GM18498 (cell line): Measurements from ENCODE around the gene RANBP3.

Experiments used
- ATAC-seq: cut with Tn5 transposase; IDR thresholded peaks from one replicate; pipeline ENCODE4 v1.9.1; 2021; ENCODE audit warnings: mild to moderate bottlenecking, moderate library complexity; ENCODE audit not compliant: unreplicated experiment

Gene RANBP3

DNA sequence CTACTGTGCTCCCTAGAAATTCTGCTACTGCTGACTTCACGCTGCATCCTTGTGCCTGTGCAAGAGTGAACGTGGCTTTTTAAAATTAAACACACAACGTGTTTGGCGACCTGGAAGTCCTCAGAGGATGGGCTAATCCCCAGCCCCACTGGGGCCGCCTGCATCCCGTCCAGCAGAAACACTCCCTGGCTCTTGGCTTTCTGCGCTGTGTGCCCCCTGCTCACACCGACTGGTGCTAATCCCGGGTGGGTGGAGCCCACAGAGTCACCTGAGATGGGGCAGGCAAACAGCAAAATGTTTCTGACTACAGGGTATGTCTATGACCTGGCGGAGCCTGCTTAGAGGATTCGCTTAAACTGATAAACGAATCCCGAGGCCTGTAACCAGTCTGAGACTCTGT is 48.8 kb downstream of the RANBP3 start:
- ATAC-seq = no peak

DNA sequence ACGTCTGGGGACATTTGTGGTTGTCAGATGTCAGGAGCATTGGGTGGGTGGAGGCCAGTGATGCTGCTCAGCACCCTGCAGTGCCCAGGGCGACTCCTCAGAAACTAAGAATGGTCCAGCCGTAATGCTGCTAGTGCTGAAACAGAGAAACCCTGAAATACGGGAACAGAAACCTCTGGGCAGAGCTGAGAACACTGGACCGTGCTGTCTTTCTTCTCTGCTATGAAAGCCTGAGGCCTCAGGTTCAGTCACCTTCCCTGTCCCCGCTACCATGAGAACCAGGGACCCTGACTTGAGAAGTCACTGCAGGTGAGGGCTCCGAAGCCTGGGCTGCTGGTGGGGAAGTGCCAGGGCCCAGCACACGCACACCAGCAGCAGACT is 50.5 kb downstream of the RANBP3 start:
- ATAC-seq = no peak

DNA sequence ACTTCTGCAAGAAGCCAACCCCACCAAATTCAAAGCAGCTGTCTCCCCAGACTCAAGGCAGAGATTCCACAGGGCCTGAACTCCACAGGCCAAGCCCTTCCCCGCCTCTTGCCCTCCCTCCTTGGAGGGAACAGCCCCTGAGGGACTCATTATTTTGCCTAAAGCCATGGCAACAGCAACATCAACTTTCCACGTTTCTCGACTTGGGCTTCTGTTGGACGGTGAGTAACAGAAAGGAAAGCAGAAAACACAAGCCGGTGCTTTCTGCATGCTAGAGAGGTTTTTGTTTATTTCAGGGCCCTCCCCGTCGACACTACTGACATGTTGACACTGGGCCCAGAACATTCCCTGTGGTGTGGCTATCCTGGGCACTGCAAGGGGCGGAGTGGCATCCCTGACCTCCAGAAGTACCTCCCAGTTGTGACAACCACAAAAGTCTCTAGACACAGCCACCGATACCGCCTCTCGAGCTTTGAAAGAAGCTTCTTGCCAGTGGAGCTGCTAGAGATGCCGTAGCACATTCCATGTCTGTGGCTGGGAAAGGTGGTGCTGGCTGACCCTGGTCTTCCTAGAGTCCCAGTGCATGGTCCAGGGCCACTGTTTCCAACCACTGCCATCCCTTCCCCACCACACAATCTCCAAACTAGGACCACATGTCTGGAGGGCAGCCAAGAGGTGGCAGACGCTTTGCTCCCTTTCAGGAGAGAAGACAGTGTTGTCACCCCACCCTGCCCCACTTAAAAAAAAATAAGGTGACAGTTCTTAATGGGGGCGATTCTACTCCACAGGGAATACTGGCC is 51.1 kb downstream of the RANBP3 start:
- no peak for ATAC-seq

- no peak for ATAC-seq
Measured at GRCh38 chr19:5925830-5926427, 52.0 kb downstream of the RANBP3 start.

GRCh38 chr19:5923356-5923755 is 54.6 kb downstream of the RANBP3 start:
- ATAC-seq = no peak

DNA sequence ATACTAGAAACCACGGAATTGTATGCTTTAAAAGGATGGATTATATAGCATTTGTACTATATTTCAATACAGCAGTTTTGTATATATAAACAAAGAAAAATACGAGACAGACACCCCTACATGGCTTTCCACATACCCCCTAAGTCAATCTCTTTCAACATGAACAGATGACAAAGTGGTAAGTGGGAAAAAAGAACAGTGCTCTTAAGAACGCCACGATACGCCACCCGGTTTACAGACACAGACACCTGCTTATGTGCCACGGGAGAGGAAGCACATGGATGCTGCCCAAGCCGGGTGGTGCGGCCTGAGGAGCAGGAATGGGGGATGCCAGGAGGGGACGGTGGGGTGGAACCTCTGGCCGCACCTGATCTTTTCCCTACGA is 55.8 kb downstream of the RANBP3 start:
- no peak for ATAC-seq

GRCh38 chr19:5921516-5922160 is 56.3 kb downstream of the RANBP3 start:
- no peak for ATAC-seq

GRCh38 chr19:5918463-5919079 is 59.4 kb downstream of the RANBP3 start:
- ATAC-seq = no peak

DNA sequence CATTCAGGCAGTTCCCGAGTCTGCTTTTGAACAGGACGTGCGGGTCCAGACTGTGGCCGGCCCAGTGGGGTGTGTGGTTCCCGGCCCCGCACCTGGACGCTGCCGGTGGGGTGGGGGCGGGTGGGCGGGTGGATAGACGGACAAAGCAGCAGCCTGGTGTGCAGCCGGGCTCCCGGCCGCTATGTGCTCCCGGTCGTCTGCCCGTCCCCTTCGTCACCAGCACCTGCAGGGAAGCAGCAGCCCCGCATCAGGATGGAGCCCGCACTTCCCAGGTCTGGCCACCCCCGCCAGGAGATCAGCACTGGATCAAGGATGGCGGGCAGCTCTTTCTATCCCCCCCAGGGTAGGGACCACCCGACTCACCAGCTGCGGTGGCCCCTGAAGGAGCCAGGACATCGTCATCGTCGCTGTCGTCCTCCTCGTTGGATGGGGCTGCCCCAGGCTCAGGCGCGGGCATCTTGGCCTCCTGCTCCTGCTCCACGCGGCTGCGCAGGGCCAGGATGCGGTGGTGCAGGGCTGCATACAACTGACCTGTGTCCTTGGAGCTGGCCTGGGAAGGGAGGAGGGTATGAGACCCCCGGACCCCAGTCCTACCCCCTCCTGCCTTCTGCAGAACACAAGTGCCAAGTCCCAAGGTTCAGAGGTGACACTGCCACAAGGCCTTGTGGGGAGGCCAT is 60.4 kb downstream of the RANBP3 start:
- ATAC-seq = no peak

- ATAC-seq = no peak
Measured at GRCh38 chr19:5916181-5916708, 61.7 kb downstream of the RANBP3 start.

DNA sequence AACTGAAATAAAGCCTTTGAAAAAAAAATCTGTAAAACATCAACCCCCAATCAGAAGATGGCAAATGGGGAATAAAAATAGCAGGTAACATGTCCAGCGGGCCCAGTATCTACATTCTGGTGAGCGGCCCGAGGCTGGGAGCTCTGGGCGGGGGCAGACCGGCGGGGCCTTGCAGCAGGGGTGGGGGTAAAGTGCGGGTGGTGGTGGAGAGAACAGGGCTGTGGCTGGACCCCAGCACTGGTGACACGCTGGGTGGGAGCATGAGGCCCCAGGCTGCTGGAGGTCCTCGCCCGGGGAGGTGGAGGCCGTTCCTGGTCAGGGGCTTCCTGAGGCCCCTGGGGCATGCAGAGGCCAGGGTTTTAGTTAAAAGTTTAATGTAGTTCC is 62.2 kb downstream of the RANBP3 start:
- ATAC-seq = no peak

DNA sequence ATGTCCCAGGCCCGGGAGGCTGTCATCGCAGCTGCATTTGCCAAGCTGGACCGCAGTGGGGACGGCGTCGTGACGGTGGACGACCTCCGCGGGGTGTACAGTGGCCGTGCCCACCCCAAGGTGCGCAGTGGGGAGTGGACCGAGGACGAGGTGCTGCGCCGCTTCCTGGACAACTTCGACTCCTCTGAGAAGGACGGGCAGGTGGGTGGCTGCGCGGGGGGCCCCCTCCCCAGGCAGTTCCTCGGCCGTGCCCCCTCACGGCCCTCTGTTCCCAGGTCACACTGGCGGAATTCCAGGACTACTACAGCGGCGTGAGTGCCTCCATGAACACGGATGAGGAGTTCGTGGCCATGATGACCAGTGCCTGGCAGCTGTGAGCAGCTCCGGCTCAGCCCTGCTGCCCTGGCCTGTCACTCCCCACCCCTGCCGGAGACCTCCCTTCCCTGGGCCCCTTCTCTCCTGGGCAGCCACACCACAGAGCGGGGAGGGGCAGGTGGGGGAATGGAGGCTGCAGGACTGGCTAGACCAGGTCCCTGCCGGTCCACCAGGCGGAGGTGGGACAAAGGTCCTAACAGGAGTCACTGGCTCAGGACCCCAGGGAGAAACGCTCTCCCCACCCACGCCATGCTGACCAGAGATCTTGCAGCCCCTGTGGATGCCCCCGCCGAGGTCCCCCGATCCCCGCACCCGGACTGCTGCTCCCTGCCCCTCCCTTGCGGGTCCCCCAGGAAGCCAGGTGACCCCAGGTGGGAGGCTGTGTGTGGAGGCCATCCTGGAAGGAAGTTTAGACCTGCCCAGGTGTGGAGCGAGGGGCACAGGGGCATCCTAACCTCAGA is 62.8 kb downstream of the RANBP3 start:
- no peak for ATAC-seq

DNA sequence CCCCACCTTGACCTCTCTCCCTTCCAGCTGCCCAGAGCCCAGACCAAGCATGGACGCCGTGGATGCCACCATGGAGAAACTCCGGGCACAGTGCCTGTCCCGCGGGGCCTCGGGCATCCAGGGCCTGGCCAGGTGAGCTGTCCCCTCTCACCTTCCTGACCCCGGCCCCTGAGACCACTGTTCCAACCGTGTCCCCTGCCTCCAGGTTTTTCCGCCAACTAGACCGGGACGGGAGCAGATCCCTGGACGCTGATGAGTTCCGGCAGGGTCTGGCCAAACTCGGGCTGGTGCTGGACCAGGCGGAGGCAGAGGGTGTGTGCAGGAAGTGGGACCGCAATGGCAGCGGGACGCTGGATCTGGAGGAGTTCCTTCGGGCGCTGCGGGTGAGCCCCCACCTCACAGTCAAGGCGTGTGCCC is 63.6 kb downstream of the RANBP3 start:
- no peak for ATAC-seq

- ATAC-seq = no peak
Measured at GRCh38 chr19:5913739-5914357, 64.1 kb downstream of the RANBP3 start, which contains the start of gene CAPS. Gene CAPS, plus strand, starts transcription at chr19:5914254. Its CDS starts 153 bp downstream, at chr19:5914407.

- no peak for ATAC-seq
Measured at GRCh38 chr19:5911366-5911765, 66.6 kb downstream of the RANBP3 start.

GRCh38 chr19:5910638-5910907 is 67.4 kb downstream of the RANBP3 start:
- no peak for ATAC-seq

DNA sequence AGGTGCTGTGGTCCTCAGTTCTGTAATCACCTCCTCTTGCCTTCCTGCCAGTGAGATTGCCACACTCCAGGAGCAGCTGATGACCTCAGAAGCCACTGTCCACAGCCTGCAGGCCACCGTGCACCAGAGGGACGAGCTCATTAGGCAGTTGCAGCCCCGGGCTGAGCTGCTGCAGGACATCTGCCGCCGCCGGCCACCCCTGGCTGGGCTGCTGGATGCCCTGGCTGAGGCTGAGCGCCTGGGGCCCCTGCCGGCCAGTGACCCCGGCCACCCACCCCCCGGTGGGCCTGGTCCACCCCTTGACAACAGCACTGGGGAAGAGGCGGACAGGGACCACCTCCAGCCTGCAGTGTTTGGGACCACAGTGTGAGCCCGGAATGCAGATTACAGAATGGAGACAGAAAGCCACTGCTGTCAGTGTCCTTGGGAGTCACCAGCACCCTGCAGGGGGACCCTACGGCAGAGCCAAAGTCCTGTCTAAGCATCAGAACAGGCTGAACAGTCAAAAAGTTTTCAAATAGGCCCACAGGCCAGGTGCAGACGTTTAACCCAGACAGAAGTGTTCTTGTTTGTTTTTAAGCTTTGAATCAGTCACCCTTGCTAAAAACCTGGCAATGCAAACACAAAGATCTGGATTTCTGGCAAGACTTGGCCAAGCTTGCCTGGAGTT is 69.0 kb downstream of the RANBP3 start:
- no peak for ATAC-seq

- ATAC-seq = no peak
Measured at GRCh38 chr19:5907241-5907640, 70.7 kb downstream of the RANBP3 start.

- ATAC-seq = no peak
Measured at GRCh38 chr19:5905114-5905778, 72.7 kb downstream of the RANBP3 start.
